GM12878 (cell line): Measurements from ENCODE around the gene NAT9. TPM values are rescaled to one million over a fixed set of nuclear protein-coding genes. Genes with fewer than 3 reads are reported as not detected.

Source experiments
- ATAC-seq: fragments of 200-7000 bp; cut with Tn5 transposase; 3 replicates; pipeline ENCODE4 v1.9.1; 2020; ENCODE audit warnings: mild to moderate bottlenecking, moderate library complexity
- BruUV-seq: library from RNA; stranded (reverse); fragments of 400-500 nt; replicated peaks from 2 replicates; lab custom pipeline; 2021; lab: Mats Ljungman, UMichigan
- CTCF ChIA-PET: fragments of 300-600 bp; sonication (Branson Sonifier 250); formaldehyde crosslinking; extraction: SDS; loops from one replicate; lab custom pipeline; 2021; ENCODE audit warnings: inconsistent platforms; lab: Yijun Ruan, JAX
- POLR2A ChIA-PET: fragments of 350-600 bp; formaldehyde crosslinking; extraction: SDS; loops from one replicate; lab custom pipeline; 2021; ENCODE audit warnings: inconsistent platforms; lab: Charles Lee
- RAD21 ChIA-PET: fragments of 300-600 bp; sonication (Branson Sonifier 250); formaldehyde crosslinking; loops from one replicate; lab custom pipeline; 2023; ENCODE audit warnings: antibody characterized with exemption; ENCODE audit not compliant: unreplicated experiment; lab: Charles Lee
- SMC1A ChIA-PET: fragments of 300-600 bp; sonication (Branson Sonifier 250); formaldehyde crosslinking; loops from one replicate; lab custom pipeline; 2023; ENCODE audit not compliant: unreplicated experiment, uncharacterized antibody; lab: Charles Lee
- DNase-seq: peaks from one replicate; pipeline ENCODE4 v3.0.0-alpha.2; 2011; ENCODE audit warnings: low read depth, low spot score
- FAIRE-seq: peaks from 3 replicates; lab custom pipeline; 2011; peaks lifted over from hg19 to GRCh38; lab: Jason Lieb, UNC
- H2AFZ ChIP-seq: 2 replicates; pipeline ENCODE4 v1.6.0; 2011; ENCODE audit warnings: low read depth, low read length, control low read depth; ENCODE audit not compliant: control insufficient read depth
- H3K27ac ChIP-seq: 2 replicates; pipeline ENCODE4 v1.5.1; 2011; ENCODE audit warnings: control low read depth; ENCODE audit not compliant: control insufficient read depth, insufficient read depth
- H3K27me3 ChIP-seq, 2 experiments: replicated peaks in 1 of 2; 2 replicates each; pipeline versions ENCODE4 v1.6.0 to v1.6.1; 2011; ENCODE audit warnings: low read length in 1 of 2; ENCODE audit not compliant: control insufficient read depth in 2 of 2, insufficient read depth in 2 of 2
- H3K36me3 ChIP-seq, 2 experiments: 2 replicates each; pipeline ENCODE4 v1.5.1; 2011; ENCODE audit warnings: low read length in 1 of 2; ENCODE audit not compliant: control insufficient read depth in 2 of 2, insufficient read depth in 2 of 2
- H3K4me1 ChIP-seq: 2 replicates; pipeline ENCODE4 v1.6.1; 2011; ENCODE audit warnings: mild to moderate bottlenecking, low read length, moderate library complexity, mixed read lengths; ENCODE audit not compliant: control insufficient read depth, insufficient read depth
- H3K4me2 ChIP-seq: 2 replicates; pipeline ENCODE4 v1.6.0; 2011; ENCODE audit warnings: control low read depth; ENCODE audit not compliant: control insufficient read depth, insufficient read depth
- H3K4me3 ChIP-seq: fragments of 200-600 bp; sonication (generic); 2 replicates; pipeline ENCODE4 v1.5.1; 2016
- H3K79me2 ChIP-seq: 2 replicates; pipeline ENCODE4 v1.6.0; 2011; ENCODE audit warnings: low read length; ENCODE audit not compliant: control insufficient read depth, insufficient read depth
- H3K9ac ChIP-seq: 2 replicates; pipeline ENCODE4 v1.8.0; 2011; ENCODE audit warnings: low read length, control low read depth, mixed read lengths; ENCODE audit not compliant: control insufficient read depth, insufficient read depth
- H3K9me3 ChIP-seq: replicated peaks from 3 replicates; pipeline ENCODE4 v1.5.1; 2011; ENCODE audit warnings: mild to moderate bottlenecking, low read length; ENCODE audit not compliant: control insufficient read depth, insufficient read depth
- H4K20me1 ChIP-seq: 2 replicates; pipeline ENCODE4 v1.6.0; 2011; ENCODE audit not compliant: control insufficient read depth, insufficient read depth
- BCLAF1 ChIP-seq: fragments of 450-650 bp; IDR thresholded peaks from 2 replicates; pipeline ENCODE4 v1.6.1; 2017; ENCODE audit warnings: antibody characterized with exemption, mild to moderate bottlenecking, moderate library complexity
- CBFB ChIP-seq: IDR thresholded peaks from 2 replicates; pipeline ENCODE4 v1.6.1; 2016; ENCODE audit warnings: antibody characterized with exemption, low read depth
- E2F8 ChIP-seq: fragments of 450-650 bp; IDR thresholded peaks from 2 replicates; pipeline ENCODE4 v1.6.1; 2018; ENCODE audit warnings: mild to moderate bottlenecking, low read depth, moderate library complexity; ENCODE audit not compliant: partially characterized antibody
- IRF3 ChIP-seq: fragments of 450-650 bp; IDR thresholded peaks from 2 replicates; pipeline ENCODE4 v1.6.1; 2014; ENCODE audit warnings: mild to moderate bottlenecking
- NFYB ChIP-seq: IDR thresholded peaks from 2 replicates; pipeline ENCODE4 v1.6.1; 2011; ENCODE audit warnings: low read depth, mild to moderate bottlenecking, low read length, improper control_type of control experiment, moderate library complexity; ENCODE audit not compliant: insufficient read depth
- NR2C2 ChIP-seq: IDR thresholded peaks from 2 replicates; pipeline ENCODE4 v1.6.1; 2011; ENCODE audit warnings: borderline replicate concordance, low read depth; ENCODE audit not compliant: control insufficient read depth, insufficient read length
- TCF3 ChIP-seq: IDR thresholded peaks from 2 replicates; pipeline ENCODE4 v1.6.1; 2012; ENCODE audit warnings: low read depth, mild to moderate bottlenecking, low read length, borderline replicate concordance; ENCODE audit not compliant: insufficient read depth
- YY1 ChIP-seq: IDR thresholded peaks from 2 replicates; pipeline ENCODE4 v1.6.1; 2011; ENCODE audit warnings: low read depth, mild to moderate bottlenecking, low read length
- WGBS: methylation state at CpG from one replicate; pipeline ENCODE4 v1.1.6; 2016; ENCODE audit warnings: low lambda C conversion rate; ENCODE audit not compliant: insufficient replicate concordance, insufficient coverage; ENCODE audit errors: missing lambda C conversion rate; 5-methylcytosine and 5-hydroxymethylcytosine counted together
- in situ Hi-C: fragments of 300-500 bp; cut with MboI; formaldehyde crosslinking; loops from 9 replicates; pipeline ENCODE4 v1.14.3; 2018; ENCODE audit warnings: mixed read lengths
- intact Hi-C: fragments of 100-400 bp; cut with micrococcal nuclease; formaldehyde crosslinking; loops from one replicate; pipeline ENCODE4 v1.14.2; 2022; ENCODE audit not compliant: unreplicated experiment
- polyA plus RNA-seq, 11 experiments: library from polyadenylated mRNA; depleted of rRNA in 4 of 11; unstranded in 6 of 11; stranded (reverse) in 5 of 11; fragments of >200 nt; fragmentation: Nextera tagmentation in 4 of 11; fragmentation: Illumina TruSeq in 1 of 11; extraction: Ambion mirVana in 4 of 11; extraction: Trizol in 1 of 11; gene quantifications; 1 replicate in 1 of 11; 2 replicates in 10 of 11; pipeline versions ENCODE4 v1.2.1 to v1.2.3, GENCODE V29; 2011 to 2016; ENCODE audit warnings: inconsistent platforms in 2 of 11, missing spikeins in 2 of 11, low read depth in 1 of 11
- total RNA-seq, 4 experiments: library from RNA; depleted of rRNA in 3 of 4; stranded (reverse); fragments of >200 nt in 3 of 4; fragmentation: Illumina TruSeq in 1 of 4; extraction: Trizol in 1 of 4; gene quantifications; 2 replicates each; pipeline versions ENCODE4 v1.2.1 to v1.2.3, GENCODE V29; 2013 to 2021

The NAT9 gene
- total and polyA plus RNA-seq, 10 of the 15 experiments (the other 5 are each of a cell fraction or from before 2014, with no cell fraction given), result 3.5 to 45.3 (median 27.3) TPM

GRCh38 chr17:74743755-74744154, 32.4 kb downstream of the NAT9 start (continued):
- TF ChIP-seq IRF3 (no peak), YY1 (no peak), BCLAF1 (no peak), CBFB (no peak), NR2C2 (no peak)

- SMC1A ChIA-PET, result interaction anchor here (0.9 to 2.0 kb wide), 6 partner anchors 28 to 119 kb away, joined by 3 to 16 read pairs (median 7); no protein-coding TSS in a partner anchor
- ATAC-seq, result no peak
- Histone ChIP-seq H3K27me3 (no peaks in the 10 kb centered on the region), H3K4me1 (peaks cover 38% of the 10 kb centered on the region), H3K27ac (no peak overlapping the region), H3K9me3 (no peaks in the 10 kb centered on the region), H3K36me3 (no peaks in the 10 kb centered on the region), H3K79me2 (no peaks in the 10 kb centered on the region; the same call in 1 of the 2 replicates), H3K9ac (no peak overlapping the region), H3K4me2 (no peak overlapping the region), H3K4me3 (no peak overlapping the region), H4K20me1 (no peaks in the 10 kb centered on the region), H2AFZ (no peak overlapping the region)
- CTCF ChIA-PET, result interaction anchor here (1.0 to 2.8 kb wide), 13 partner anchors 8 to 218 kb away, joined by 3 to 41 read pairs (median 4); partner anchors contain the start of gene NAT9
- intact Hi-C loops (no loop called here), in situ Hi-C loops (loop anchor here (5.0 kb wide), 1 partner anchor 124 kb away; no protein-coding TSS in a partner anchor)
- FAIRE-seq, result no peak
- RAD21 ChIA-PET, result interaction anchor here (0.7 to 2.0 kb wide), 8 partner anchors 26 to 218 kb away, joined by 3 to 18 read pairs (median 3); partner anchors contain the start of gene NAT9
- TF ChIP-seq TCF3 (no peak), NFYB (no peak), E2F8 (no peak)
- WGBS, result 94% methylated on average over 9 of the region's 9 CpGs
- no TSS peak for BruUV-seq
- no peak for DNase-seq
- POLR2A ChIA-PET, result interaction anchor here (0.6 kb wide), 1 partner anchor 219 kb away, joined by 6 read pairs; no protein-coding TSS in a partner anchor
These were observed 33.1 kb downstream of the NAT9 start for GRCh38 chr17:74742978-74743545.
